TTC549 (cell line): ENCODE data around the gene DHX30.

ENCODE experiments used
- FAIRE-seq: peaks from 2 replicates; lab custom pipeline; 2012; peaks lifted over from hg19 to GRCh38; lab: Jason Lieb, UNC

Gene DHX30

DNA sequence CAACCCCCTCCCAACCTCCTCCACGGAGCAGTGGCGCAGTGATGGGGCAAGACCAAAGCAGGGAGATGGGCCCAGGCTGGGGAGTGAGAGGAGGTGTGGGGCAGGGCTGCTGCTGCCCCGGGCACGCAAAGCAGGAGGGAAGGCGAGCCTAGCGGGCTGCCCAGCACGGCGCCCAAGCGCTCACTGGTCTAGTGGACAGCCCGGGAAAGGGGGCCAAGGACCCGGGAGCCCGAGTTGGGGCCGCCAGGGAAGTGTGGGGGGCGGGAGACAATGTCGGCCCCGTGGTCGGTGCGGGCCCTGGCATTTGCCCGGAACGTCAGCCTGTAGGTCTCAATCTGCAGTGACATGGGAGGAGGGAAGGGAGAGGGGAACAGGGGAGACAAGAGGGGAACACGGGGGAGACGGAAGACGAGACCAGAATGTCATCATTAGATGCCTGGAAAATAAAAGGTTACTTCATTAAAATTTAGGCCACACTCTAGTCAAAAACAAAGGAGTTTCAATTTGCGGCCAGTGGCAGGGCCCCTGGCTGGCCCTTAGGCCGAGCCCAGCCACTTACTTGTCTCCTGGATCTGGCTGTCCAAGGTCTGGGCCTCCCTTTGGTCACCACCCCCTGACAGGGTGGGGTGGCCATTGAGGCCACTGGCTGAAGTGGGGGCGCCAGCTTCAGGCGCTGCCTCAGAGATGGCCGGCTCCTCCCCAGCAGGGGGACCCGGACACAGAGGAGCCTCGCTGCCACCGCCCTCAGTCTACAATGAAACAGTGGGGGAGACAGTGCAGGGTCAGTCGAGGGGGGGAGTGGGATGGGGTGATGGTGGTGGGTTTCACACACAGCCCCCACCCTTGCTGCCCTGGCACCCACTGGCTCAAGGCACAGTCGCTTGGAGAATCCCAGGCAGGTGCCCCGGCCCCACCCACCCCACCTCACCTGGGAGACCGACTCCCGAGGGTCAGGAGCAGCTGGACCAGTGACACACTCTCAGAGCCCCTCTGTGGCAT, 50.0 kb downstream of the DHX30 start:
- no peak for FAIRE-seq

DNA sequence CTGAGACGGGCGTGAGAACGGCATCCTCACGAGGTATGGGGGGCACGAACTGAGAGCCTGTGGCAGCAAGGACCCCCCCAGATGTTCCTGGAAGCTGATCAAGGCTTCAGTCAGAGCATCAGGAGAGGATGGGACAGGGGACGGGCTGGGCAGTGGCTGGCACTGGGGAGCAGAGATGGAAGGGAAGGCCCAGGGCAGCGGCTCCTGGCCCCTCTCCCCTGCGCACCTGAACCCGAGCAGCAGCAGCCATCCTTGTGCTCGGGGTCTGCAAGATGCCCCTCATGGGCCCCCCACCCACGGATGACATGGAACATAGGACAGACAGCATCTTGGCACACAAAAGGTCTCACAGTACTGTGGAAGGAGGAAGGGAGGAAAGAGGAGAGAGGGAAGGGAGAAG, 51.3 kb downstream of the DHX30 start:
- no peak for FAIRE-seq

DNA sequence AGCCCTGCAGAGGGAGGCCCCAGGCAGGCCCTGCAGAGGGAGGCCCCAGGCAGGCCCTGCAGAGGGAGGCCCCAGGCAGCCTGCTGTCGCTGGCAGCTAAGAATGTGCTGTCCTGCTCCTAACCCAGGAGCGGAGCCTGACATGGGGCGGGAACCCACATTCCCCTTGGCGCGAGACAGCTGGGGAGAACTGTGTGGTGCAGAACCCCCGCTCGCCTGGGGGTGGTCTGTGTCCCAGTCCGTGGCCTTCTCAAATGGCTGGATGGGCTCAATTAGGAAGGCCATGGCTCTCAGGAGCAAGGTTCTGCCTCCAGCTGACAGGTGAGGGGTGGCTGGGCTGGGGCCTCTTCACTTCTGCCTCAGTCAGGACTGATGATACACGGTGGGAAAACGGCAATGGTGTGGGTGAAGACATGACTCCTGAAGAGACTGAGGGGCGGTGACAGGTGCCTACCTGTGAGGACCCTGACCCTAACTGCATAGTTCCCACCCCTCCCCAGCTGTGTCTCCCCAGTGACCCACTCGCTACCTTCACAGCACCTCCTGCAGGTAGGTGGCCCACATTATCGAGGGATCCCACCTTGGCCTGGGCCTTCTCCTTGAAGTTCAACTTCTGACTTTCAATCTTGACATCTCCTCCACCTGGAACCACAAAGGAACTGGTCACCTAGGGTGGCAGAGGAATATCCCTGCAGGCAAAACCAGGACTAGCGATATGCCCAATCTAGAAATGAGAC, 52.0 kb downstream of the DHX30 start:
- FAIRE-seq, result no peak

DNA sequence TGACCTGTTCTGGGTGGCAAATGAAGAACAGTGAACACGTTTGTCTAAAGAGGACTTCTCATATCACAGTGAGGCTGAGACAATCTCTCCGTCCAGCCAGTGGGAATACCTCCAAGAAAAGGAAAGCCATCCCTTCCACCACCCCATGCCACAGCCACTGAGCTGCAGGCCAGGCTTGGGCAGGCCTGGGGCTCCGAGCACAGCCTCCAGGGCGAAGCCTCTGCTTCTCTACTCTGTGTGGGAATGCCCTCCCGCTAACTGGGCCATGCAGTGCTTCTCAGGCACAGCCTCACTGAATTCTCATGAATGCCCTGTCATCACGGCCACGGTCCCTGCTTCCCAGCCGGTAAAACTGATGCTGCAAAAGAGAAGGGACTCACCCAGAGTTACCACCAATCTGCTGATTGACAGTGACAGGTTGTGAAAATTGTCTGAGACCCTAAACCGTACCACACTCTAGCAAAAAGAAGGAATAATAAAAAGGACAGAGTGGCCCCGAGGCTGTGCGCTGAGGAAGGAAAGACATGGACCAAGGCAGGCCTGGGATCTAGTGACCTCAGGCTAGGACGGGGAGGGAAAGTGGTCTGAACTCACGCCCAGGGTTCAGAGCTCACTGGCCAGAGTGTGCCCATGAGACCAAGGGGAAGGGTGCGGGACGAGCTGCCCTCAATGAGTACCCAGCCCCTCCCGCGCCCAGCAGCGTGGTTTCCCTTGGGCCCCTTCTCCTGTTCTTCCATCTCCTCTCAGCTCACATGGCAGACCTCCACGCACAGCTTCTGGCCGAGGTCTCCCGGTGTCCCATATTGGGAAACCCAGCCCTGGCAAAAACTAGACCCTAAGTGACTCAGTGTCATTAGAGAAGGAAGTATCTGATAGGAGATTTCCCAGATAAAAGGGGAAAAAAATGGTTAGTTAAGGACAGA, 52.8 kb downstream of the DHX30 start:
- no peak for FAIRE-seq

DNA sequence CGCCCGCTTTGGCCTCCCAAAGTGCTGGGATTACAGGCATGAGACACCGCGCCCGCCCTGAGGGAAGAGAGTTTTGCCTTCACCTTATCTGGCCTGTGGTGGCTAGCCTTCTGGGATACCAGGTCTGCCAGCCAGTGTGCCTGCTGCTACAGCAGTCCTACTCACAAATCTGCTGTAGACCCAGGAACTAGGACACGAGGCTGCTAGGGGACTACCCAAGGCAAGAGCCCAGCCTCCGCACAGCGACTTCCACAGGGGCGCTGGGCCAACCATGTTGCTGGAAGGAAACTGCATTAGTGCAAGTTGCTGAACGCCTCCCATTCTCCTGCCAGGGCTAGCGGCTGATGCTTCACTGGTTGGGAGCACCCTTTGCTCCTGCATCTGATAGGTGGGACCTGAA, 53.7 kb downstream of the DHX30 start:
- FAIRE-seq, result no peak

DNA sequence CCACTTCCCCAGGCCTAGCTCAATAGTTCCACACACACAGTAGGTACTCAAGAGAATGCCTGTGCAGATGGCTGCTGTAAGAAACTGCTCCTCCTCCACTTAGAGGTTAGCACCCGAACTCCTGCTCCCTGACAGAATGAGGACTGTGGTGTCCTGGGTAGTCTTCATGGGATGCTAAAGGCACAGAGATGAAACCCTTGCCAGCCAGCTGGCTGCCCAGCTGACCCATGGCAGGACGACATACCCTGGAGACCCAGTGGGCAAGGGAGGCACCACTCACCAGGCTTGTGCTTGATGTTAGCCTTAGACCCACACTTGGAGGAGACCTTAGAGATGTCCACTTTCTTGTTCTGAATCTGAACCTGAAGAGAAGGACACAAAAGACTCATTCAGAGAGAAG, 54.2 kb downstream of the DHX30 start:
- no peak for FAIRE-seq

DNA sequence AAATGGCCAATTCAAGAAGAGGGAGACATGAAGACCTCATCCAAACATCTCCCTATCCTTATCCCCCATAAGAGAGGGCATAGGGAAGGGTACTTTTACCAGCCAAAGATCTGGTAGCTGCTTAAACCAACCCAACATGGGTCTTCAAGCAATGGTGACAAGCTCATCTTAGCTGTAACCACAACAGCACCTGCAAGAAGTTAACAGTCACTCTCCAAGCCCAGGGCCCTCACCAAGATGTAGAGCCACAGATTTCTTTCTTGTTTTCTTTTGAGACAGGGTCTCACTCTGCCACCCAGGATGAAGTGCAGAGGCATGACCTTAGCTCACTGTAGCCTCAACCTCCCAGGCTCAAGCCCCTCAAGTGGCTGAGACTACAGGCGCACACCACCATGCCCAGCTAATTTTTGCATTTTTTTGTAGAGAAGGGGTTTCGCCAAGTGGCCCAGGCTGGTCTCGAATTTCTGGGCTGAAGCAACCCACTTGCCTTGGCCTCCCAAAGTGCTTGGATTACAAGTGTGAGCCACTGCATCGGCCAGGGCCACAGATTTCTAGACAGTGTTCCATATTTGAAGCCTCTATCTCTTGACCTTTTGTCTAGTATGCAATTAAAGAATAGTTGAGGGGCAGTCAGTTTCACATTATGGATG, 57.1 kb downstream of the DHX30 start:
- FAIRE-seq, result no peak

DNA sequence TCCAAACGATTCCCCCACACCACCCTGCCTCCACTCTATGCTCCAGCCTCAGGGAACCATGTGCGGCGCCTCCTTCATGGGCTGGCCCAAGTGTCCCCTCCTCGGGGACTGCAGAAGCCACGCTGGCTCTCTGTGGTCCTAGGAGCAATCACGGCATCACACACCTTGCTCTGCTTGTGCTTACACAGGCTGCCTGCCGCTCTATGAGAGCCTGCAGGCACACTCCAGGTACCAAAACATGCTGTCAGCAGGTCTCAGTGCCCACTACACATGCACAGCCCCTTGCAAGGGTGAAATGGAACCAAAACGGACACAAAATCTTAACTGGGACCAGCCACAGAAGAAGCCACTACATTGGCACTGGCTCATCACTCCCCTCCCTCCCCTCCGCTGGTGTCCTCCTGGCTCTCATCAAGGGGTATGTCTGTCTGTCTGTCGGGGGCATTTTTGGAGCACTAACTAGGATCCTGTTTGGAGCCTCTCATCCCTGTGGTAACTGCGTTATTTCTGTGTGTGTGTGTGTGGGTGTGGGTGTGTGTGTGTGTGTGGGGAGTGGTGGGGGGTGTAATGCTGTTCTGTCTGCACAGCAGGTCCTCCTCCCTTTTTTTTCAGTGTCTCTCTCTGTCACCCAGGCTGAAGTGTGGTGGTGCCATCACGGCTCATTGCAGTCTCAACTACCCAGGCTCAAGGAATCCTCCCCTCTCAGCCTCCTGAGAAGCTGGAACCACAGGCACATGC, 60.6 kb downstream of the DHX30 start:
- no peak for FAIRE-seq

DNA sequence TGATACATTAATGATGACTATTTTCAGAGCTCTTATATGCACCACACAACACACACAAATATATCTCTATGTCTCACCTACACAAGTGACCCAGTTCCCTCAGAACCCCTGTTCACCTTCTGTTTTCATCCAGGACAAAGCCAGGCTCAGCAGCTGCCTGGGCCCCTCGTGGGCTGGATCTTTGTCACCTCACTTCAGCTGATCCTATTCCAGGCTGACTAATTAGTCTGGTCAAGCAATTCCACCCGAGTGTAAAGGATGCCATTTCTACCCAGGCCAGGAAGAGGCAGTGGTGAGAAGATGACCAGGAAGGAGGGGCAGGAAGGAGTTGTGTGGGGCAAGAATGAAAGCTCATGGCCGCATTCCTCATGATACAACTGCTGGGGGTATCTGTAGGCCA, 62.3 kb downstream of the DHX30 start:
- no peak for FAIRE-seq

DNA sequence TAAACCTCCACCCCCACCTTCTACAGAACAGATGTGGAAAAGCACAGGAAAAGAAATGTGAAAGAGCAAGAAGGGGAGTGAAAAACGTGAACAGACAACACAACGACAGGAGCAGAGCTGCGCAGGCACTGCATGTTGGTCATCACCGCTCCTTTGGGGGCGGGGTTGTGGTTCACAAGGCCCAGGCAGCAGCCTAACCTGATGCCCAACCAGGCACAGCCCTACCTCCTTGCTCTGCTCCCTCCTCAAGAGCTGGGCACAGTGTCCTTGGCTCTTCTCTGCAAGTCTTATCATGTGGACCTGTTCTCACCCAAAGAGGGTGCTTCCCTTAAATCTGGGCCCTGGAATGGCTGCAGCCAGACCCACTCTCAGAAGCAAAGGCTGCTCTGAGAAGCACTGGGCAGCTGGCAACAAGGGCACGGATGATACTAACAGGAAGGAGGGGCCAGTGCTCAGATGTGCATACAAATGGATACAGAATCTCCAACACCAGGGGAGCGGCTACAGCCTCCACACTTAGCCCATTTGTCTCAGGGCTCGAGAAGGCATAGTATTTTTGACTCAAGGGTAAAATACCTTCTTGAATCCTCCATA, 64.6 kb downstream of the DHX30 start:
- FAIRE-seq, result no peak

DNA sequence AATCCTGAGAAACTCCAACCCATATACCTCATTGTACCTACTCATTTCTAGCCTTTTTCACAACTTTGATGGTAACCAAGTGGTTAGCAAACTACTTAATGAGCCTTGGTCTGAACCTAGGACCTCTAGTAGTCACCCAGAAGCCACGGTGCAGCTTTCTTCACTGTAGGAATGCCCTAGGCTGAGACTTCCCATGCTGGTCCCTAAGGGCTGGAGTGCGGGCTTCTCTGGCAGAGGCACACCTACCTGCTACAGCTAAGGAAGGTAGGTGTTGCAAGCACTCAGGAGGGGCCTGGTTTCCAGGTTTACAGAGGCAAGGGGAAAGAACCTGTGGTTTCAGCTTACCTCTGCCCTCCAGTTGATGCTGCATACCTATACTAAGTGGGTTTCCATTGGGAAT, 65.4 kb downstream of the DHX30 start:
- no peak for FAIRE-seq

DNA sequence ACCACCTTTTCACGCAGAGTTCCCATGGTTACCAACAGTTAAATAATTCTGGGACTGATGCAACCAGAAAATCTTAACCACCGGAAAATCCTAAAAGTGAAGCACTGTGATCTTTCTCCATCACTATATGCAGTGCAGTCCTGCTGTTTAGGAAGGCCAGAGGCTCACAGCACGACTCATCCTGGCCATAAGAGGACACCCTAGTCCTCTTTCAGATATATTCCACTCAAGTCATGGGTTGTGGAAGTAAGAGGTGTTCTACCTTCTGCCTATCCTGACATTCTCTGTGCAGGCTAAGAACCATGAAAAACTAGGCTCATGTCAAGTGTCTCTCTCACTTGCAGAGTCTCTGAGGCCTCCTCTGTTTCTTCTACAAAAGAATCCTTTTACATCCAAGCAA, 67.2 kb downstream of the DHX30 start:
- no peak for FAIRE-seq

DNA sequence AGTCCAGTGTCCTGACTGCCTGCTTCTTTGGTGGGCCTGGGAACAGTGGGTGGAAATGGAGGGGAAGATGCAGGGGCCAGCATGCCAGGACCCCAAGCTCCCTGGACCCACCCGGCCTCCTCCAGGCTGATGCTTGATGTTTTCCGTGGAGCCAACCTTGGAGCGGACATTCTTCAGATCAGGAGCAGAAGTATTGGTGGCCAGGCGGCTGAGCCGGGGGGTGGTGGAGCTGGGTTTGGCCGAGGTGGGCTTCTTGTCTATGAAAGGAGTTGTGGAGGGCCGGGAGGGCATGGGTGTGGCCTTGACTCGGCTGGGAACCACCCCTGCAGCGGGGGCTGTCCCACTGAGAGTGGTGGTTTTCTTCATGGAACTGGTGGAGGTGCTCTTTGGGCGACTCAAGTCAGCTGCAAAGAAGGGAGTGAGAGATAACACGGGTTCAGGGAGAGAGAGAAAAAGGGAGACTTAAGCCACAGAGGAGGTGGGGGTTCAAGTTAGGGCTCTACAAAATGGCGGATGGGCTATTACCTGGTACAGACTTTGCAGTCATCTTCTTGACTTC, 67.8 kb downstream of the DHX30 start:
- no peak for FAIRE-seq

DNA sequence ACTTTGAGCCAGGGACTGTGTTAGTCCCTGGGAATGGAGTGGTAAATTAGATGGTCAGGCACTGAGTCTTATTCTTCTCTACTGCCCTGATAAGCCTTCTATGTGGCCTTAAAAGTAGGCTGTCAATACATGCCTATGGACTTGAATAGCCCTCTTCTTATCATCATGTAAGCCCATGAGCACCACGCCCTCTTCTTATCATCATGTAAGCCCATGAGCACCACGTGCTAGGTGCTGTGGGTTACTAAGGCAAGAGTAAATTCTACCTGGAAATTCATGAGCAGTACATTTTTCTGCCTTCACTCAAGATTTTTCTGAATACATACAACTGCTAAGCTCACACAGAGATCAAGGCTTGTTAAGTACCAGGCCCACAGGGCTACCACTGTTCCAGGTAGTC, 68.5 kb downstream of the DHX30 start:
- FAIRE-seq, result no peak

DNA sequence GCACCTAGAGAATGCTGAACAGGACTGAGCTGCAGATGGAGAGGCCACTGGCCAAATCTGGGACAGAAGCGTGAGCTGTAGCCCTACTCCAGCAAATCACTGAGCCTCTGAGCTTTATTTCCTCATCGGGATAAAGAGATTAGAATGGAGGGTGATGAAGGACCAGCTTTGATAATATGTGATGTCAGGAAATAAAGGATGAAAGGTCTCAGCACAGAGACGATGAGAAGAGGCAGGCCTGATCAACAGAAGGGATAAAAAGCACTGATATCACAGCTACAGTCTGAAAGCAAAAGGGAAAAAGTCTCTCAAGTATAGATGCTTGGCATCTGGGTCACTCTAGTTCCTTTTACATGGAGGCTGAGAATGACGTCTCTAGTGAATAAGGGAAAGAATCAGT, 70.0 kb downstream of the DHX30 start:
- no peak for FAIRE-seq

DNA sequence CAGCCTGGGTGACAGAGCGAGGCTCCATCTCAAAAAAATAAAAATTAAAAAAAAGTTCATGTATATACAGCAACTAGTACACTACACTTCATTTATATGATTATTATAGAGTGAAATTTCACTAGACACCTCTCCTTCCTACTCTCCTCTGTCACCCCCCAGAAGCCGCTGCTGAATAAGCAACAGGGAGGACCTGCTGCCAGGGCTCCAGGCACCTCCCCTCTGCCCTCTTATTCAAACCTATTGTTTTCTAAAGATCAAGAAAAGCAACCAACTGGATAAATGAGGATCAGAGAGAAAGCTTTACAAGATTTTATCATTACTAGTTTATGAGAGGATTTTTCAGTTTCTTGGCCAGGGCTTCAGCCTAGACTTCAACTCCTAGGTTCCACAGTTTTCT, 71.5 kb downstream of the DHX30 start:
- no peak for FAIRE-seq

DNA sequence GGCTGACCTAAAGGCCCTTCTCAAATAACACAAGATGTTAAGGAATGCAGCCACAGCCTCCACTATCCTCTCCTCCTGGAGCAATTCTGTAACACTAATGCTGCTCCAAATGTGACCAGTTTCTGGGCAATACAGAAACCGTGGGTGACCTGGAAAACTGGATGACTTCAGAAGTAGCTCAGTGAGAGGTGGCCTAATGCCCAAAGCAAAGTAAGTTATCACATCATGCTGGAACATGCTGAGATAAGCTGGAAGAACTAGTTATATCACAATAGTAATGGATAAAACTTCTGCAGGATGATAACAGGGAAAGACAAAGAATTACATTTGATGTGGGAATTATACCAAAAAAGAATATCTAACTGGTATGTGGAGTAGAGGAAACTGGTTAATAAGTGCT, 72.0 kb downstream of the DHX30 start:
- FAIRE-seq, result no peak

DNA sequence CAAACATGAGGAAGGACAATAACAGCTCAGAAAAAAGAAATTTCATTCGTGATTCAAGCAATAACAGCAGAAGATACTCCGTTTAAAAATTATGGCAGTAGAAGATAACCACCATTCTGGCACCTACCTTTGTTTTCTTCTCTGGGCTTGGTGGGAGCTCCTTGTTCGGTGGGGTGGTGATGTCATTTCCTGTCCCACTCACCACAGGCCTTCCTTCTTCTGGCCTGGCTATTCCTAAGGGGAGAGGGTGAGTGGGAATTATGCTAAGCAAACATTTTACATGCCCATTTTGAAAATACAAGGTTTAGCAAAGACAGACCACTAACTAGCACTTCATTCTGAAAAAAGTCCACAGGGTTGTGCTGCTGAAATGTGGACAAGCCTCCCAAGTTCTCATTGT, 74.4 kb downstream of the DHX30 start:
- FAIRE-seq, result no peak

DNA sequence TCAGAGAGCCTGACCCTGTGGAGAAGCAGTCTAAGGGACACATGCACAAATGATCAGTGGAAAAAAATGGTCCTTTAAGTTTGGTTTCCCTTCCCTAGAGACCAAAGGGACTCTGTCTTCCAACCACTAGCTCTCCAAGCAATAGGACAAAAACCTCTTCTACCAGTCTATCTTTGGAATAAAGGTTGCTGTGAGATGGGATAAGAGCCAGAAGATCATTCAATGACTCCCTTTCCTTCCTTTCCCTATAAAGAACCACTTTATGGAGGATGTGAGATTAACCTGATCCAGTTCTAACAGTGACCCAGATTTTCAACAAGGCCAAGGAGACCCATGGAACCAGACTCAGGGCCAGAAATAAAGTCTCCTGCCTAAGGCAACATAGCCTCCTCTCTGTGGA, 74.8 kb downstream of the DHX30 start:
- no peak for FAIRE-seq

DNA sequence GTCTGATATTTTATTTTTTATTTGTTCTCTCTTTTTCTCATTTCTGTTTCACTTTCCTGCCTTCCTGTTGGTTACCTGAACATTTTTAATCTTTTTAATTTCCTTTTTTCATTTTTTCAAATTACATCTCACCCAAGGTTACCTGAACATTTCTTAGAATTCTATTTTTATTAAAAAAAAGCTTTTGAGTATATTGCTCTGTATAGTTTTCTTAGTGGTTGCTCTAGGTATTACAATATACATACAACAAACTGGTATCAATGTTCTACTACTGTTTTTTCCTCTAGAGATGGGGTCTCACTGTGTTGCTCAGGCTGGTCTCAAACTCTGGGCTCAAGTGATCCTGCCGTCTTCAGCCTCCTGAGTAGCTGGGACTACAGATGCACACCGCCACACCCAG, 79.4 kb downstream of the DHX30 start:
- FAIRE-seq, result no peak

DNA sequence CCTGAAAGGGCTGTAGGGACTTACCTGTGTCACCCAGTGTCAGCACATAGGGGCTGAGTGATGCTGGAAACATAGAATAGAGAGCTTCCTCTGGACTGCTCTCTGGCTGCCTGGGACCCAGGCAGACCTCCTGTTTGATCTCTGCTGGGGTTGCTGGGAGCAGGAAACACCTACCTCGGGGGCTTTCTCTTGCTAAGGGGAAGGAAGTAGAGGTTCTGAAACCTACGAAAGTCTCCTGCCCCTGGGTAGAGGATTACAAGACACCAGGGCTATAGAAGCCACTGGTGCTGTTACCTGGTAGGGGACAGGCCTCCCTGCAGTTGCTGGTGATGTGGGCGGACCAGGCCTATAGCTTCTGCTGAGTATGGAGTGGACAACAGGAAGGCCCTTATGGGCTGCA, 81.7 kb downstream of the DHX30 start:
- no peak for FAIRE-seq
